Dermis blood vessel endothelial cell (primary cell): ENCODE results near the gene NBPF26. TPM values are rescaled to one million over a fixed set of nuclear protein-coding genes. Genes with fewer than 3 reads are reported as not detected.
A peak's percentile ranks its signal among the peaks of the same experiment; 100 is the strongest.
"Not testable (repeated sequence)": the region's sequence is repeated elsewhere in the genome, so short reads cannot be mapped to it uniquely, and the experiment has no call there.

Experiments used
- DNase-seq: peaks from one replicate; pipeline ENCODE4 v3.0.0; 2010
- total RNA-seq: library from RNA; depleted of rRNA; stranded (reverse); fragments of >200 nt; gene quantifications from 2 replicates; pipeline ENCODE4 v1.2.3, GENCODE V29; 2014

Gene NBPF26
- total RNA-seq, 1 donor from 2014 or later, result 8.3 TPM

- peak; percentile 47 for DNase-seq
These were observed 136.0 kb downstream of the NBPF26 start for GRCh38 chr1:120859615-120860234.

GRCh38 chr1:120878206-120878605 is 154.5 kb downstream of the NBPF26 start:
- DNase-seq, result not testable (repeated sequence)

GRCh38 chr1:120880056-120880455 is 156.3 kb downstream of the NBPF26 start:
- DNase-seq, result not testable (repeated sequence)

- DNase-seq, result not testable (repeated sequence)
These were observed 158.2 kb downstream of the NBPF26 start for GRCh38 chr1:120881934-120882333.

Other genes with a start within 250 kb of the NBPF26 start
- gene PPIAL4A, start 165.8 kb downstream of the NBPF26 start, total RNA-seq, result not detected in 2 replicates